MM.1S (cell line): Measurements from ENCODE around the gene KDM4B.

Source experiments
- EZH2phosphoT487 ChIP-seq: fragments of 300-600 bp; sonication (generic); IDR thresholded peaks from 2 replicates; pipeline ENCODE4 v1.6.1; 2018; ENCODE audit warnings: antibody characterized with exemption, low read length
- TF ChIP-seq, protein P1 (sequence below): fragments of 300-600 bp; sonication (generic); IDR thresholded peaks from 2 replicates; pipeline ENCODE4 v1.5.1; 2016; ENCODE audit warnings: antibody characterized with exemption, low read length, mixed read lengths

DNA sequence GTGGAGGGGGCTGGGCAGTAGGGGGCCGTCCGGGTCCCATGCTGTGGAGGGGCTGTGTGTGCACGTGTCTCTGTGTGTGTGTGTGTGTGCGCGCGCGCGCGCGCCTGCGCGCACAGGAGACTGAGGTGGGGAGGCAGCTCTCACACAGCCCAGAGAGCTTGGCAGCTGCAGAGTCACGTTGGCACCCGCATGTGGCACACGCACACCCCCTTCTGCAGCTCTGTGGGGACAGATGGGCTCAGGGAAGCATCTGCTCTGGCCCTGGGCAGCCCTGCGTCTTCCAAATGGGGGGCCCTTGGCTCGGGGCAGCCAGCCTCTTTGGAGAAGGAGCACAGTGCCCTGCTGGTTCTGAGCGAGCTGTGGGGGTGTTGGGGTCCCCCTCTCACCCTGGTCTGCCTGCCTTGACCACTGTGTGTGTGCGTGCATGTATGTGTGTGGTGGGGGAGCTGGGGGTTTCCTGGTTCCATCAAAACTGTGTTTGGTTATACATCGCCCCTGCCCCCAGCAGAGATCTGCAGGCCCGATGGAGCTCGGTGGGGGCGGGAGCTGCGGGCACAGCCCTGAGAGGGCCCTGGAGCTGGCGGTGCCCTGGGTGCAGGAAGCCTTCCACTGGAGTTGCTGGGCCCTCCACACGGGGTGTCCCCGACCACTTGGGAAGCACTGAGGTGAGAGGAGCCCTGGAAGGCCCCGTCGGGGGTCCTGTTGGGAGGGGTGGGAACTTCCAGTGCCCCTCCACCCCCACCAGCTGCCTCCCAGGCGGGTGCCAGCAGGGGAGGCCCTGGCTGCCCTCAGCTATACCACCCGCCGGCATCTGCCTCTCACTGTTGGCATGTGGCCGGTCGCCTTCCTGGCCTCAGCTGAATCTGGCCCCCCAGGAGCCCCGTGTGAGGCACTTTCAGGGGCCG lies 67.1 kb downstream of the KDM4B start:
- no peak for TF ChIP-seq EZH2phosphoT487
- TF ChIP-seq, protein P1, sequence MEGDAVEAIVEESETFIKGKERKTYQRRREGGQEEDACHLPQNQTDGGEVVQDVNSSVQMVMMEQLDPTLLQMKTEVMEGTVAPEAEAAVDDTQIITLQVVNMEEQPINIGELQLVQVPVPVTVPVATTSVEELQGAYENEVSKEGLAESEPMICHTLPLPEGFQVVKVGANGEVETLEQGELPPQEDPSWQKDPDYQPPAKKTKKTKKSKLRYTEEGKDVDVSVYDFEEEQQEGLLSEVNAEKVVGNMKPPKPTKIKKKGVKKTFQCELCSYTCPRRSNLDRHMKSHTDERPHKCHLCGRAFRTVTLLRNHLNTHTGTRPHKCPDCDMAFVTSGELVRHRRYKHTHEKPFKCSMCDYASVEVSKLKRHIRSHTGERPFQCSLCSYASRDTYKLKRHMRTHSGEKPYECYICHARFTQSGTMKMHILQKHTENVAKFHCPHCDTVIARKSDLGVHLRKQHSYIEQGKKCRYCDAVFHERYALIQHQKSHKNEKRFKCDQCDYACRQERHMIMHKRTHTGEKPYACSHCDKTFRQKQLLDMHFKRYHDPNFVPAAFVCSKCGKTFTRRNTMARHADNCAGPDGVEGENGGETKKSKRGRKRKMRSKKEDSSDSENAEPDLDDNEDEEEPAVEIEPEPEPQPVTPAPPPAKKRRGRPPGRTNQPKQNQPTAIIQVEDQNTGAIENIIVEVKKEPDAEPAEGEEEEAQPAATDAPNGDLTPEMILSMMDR: no peak
